Endodermal cell (in vitro differentiated cells): Measurements from ENCODE around the gene USHBP1. TPM values are rescaled to one million over a fixed set of nuclear protein-coding genes. Genes with fewer than 3 reads are reported as not detected.

Source experiments
- DNase-seq: peaks from one replicate; pipeline ENCODE4 v3.0.0-alpha.2; 2017
- H3K27ac ChIP-seq: 2 replicates; pipeline ENCODE4 v1.5.1; 2013; ENCODE audit warnings: mild to moderate bottlenecking, low read depth, low read length, moderate library complexity
- H3K27me3 ChIP-seq: 2 replicates; pipeline ENCODE4 v1.6.1; 2013; ENCODE audit warnings: mild to moderate bottlenecking, low read length, moderate library complexity; ENCODE audit not compliant: insufficient read depth, control insufficient read depth, poor library complexity, severe bottlenecking
- H3K36me3 ChIP-seq: 2 replicates; pipeline ENCODE4 v1.7.0; 2013; ENCODE audit warnings: mild to moderate bottlenecking, low read length, moderate library complexity; ENCODE audit not compliant: control insufficient read depth, insufficient read depth
- H3K4me1 ChIP-seq: one replicate; pipeline ENCODE4 v1.7.0; 2013; ENCODE audit warnings: low read length; ENCODE audit not compliant: control insufficient read depth, insufficient read depth
- H3K4me3 ChIP-seq: 2 replicates; pipeline ENCODE4 v1.5.1; 2013; ENCODE audit warnings: mild to moderate bottlenecking, low read length, moderate library complexity
- H3K9ac ChIP-seq: 2 replicates; pipeline ENCODE4 v1.6.1; 2013; ENCODE audit warnings: mild to moderate bottlenecking, low read length, moderate library complexity; ENCODE audit not compliant: poor library complexity, severe bottlenecking; ENCODE audit errors: extremely low read depth
- H3K9me3 ChIP-seq: 2 replicates; pipeline ENCODE4 v1.6.1; 2013; ENCODE audit warnings: mild to moderate bottlenecking, low read length, moderate library complexity; ENCODE audit not compliant: control insufficient read depth
- H3K27ac Mint-ChIP-seq: 2 replicates; pipeline ENCODE4 v1.8.0; 2020; ENCODE audit warnings: mixed read lengths
- H3K27me3 Mint-ChIP-seq: 2 replicates; pipeline ENCODE4 v1.8.0; 2021; ENCODE audit warnings: mild to moderate bottlenecking, mixed read lengths; ENCODE audit not compliant: insufficient read depth
- H3K36me3 Mint-ChIP-seq: 2 replicates; pipeline ENCODE4 v1.8.0; 2020; ENCODE audit warnings: low read depth, mixed read lengths
- H3K4me1 Mint-ChIP-seq: 2 replicates; pipeline ENCODE4 v1.8.0; 2020; ENCODE audit warnings: mixed read lengths
- H3K4me3 Mint-ChIP-seq: 2 replicates; pipeline ENCODE4 v1.8.0; 2020; ENCODE audit warnings: mild to moderate bottlenecking, moderate library complexity, mixed read lengths
- H3K9me3 Mint-ChIP-seq: 2 replicates; pipeline ENCODE4 v1.8.0; 2020; ENCODE audit warnings: mild to moderate bottlenecking, mixed read lengths
- WGBS, 2 experiments: methylation state at CpG; one replicate each; pipeline versions ENCODE4 v1.1.5 to v1.1.7; 2013; ENCODE audit warnings: missing lambda C conversion rate in 2 of 2, mixed read lengths in 1 of 2; ENCODE audit not compliant: insufficient coverage in 1 of 2, insufficient read length in 1 of 2; 5-methylcytosine and 5-hydroxymethylcytosine counted together
- total RNA-seq, 2 donors: library from RNA; stranded (reverse); fragmentation: NEBNext Ultra II Directional in 1 of 2; extraction: Animal tissue kit (Norgen Biotek cat#: 25700) in 1 of 2; gene quantifications; 2 replicates in 1 of 2; 3 replicates in 1 of 2; pipeline ENCODE4 v1.2.1, GENCODE V29; 2021
- TF ChIP-seq, protein P1 (sequence below): fragments of 200-600 bp; sonication (generic); conservative IDR thresholded peaks from 2 replicates; pipeline ENCODE4 v1.5.0; 2021; ENCODE audit warnings: antibody characterized with exemption, mild to moderate bottlenecking

USHBP1 gene
- total RNA-seq, 2 donors from 2014 or later = 3.8 to 6.2 TPM

DNA sequence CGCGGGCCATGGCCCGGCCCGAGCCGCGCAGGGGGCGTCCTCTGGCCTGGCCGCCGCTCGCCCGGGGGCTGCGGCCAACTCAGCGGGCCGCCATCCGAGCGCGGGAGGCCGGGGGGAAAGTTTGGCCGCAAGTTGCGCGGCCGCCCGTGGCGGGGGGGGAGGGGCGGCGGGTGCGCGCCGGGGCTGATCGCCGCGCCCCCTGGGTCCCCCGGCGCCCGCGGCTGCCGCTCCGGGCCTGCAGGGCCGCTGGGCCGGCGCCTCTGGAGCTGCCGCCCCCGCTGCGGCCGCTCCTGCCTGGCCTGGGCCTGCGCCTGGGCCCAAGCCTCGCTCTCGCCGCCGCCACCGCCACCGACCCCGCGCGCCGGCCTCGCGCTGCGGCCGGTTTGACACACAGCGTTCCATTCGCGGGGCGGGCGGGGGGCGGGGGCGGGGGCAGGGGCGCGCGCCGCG, 19.0 kb downstream of the USHBP1 start, which contains the start of gene NR2F6:
NR2F6 (minus strand) TSS at position 385 of the 450 bp plus-strand sequence. CDS start 699 bp downstream, outside the sequence.
- Histone ChIP-seq H3K4me1 (peaks cover 18% of the 10 kb centered on the region), H3K36me3 (peaks cover 9% of the 10 kb centered on the region), H3K4me3 (peak within 1 kb of the TSS; percentile 95), H3K9me3 (no peaks in the 10 kb centered on the region), H3K9ac (peak within 1 kb of the TSS; percentile 83), H3K27ac (peak within 1 kb of the TSS; percentile 95), H3K27me3 (no peaks in the 10 kb centered on the region)
- TF ChIP-seq, protein P1, sequence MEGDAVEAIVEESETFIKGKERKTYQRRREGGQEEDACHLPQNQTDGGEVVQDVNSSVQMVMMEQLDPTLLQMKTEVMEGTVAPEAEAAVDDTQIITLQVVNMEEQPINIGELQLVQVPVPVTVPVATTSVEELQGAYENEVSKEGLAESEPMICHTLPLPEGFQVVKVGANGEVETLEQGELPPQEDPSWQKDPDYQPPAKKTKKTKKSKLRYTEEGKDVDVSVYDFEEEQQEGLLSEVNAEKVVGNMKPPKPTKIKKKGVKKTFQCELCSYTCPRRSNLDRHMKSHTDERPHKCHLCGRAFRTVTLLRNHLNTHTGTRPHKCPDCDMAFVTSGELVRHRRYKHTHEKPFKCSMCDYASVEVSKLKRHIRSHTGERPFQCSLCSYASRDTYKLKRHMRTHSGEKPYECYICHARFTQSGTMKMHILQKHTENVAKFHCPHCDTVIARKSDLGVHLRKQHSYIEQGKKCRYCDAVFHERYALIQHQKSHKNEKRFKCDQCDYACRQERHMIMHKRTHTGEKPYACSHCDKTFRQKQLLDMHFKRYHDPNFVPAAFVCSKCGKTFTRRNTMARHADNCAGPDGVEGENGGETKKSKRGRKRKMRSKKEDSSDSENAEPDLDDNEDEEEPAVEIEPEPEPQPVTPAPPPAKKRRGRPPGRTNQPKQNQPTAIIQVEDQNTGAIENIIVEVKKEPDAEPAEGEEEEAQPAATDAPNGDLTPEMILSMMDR = no peak
- peak within 1 kb of the TSS; percentile 95 for H3K4me3 Mint-ChIP-seq
- peak within 1 kb of the TSS; percentile 99 for H3K27ac Mint-ChIP-seq
- H3K36me3 Mint-ChIP-seq = peaks cover 10% of the 10 kb centered on the region
- peaks cover 38% of the 10 kb centered on the region for H3K4me1 Mint-ChIP-seq
- no peaks in the 10 kb centered on the region for H3K9me3 Mint-ChIP-seq
- no peaks in the 10 kb centered on the region for H3K27me3 Mint-ChIP-seq
- WGBS, 2 experiments = 0% methylated on average over 5 to 65 of the region's 72 CpGs
- DNase-seq = no peak

DNA sequence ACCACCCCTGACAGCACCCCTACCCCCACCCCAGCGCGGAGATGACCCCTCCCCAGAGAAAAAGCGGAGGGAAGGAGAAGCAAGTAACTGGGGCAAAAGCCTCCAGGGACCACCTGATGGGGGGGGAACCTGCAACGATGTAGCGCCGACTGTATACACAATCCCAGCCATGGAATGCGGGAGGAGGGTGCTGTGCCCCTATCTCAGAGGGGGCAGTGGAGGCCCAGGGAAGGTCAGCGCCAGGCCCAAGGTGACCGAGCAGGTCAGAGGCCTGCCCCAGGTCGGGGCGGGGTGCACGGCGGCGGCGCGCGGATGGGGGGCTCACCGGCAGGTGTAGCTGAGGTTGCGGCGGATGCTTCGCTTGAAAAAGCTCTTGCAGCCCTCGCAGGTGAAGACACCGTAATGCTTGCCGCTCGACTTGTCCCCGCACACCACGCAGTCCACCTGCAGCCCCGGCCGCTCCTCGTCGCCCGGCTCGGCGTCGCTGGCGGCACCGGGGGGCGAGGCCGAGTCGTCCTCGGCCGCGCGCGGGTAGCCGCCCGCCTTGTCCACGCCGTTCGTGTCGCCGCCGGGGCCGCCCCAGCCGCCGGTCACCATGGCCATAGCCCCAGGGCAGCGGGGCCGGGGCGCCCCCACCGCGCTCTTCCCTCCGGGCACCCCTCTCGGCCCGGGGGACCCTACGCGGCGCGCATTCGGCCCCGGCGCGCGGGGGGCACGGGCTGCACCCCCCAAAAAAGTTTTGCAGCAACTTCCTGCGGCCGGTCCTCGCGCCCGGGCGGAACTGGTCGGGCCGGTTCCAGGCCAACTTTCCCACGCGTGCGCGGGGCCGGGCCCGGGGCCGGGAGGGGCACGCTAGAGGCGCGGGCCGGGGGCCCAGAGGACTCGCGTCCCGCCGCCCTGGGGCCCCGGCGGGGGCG, 19.7 kb downstream of the USHBP1 start:
- Mint-ChIP-seq H3K4me3 (peak overlapping the region; percentile 95), H3K27ac (peak overlapping the region; percentile 95), H3K4me1 (peaks cover 39% of the 10 kb centered on the region), H3K9me3 (no peaks in the 10 kb centered on the region), H3K27me3 (no peaks in the 10 kb centered on the region), H3K36me3 (peaks cover 9% of the 10 kb centered on the region)
- TF ChIP-seq, protein P1 = no peak
- H3K36me3 ChIP-seq = peaks cover 16% of the 10 kb centered on the region
- H3K9ac ChIP-seq = peak overlapping the region; percentile 83
- WGBS, 2 experiments = 0% methylated on average over 35 to 100 of the region's 100 CpGs
- peaks cover 18% of the 10 kb centered on the region for H3K4me1 ChIP-seq
- peak overlapping the region; percentile 95 for H3K4me3 ChIP-seq
- H3K27me3 ChIP-seq = no peaks in the 10 kb centered on the region
- no peaks in the 10 kb centered on the region for H3K9me3 ChIP-seq
- H3K27ac ChIP-seq = peak overlapping the region; percentile 49
- peak; percentile 71 for DNase-seq

DNA sequence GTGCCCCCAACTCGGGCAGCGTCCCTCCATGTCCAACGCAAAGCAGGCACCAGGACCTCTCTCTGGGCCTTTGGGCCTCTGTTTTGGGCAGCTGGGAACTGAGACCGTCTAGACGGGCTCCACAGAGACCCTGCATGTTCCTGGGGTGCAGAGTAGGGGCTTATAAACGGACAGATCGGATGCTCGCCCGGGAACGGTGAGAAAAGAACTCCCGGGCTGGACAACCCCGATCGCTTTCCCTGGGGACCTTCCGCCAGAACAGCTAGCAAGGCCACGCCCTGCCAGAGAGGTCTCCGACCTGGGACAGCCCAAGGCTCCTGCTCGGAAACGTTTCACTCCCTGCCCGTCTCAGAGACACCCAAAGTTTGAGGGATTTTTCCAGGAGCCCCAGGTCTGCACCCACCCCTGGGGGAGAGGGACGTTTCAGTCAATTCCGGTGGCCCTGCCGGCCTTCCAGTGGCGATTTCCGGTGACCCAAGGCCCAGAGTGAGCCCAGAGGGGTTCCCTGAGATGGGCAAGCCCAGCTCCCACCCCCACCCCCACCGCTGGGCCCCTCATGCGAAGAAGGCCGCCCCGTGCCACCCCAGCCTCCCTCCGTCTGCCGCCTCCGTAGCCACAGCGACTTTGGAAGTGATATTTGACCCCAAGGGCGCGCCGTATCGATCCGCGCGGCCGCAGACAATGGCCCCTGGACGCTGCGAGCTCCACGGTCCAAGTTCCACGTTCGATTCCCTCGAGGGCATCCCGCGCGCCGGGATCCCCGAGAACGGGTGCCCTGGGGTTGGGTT, 20.5 kb downstream of the USHBP1 start:
- H3K36me3 Mint-ChIP-seq = peaks cover 9% of the 10 kb centered on the region
- H3K4me1 ChIP-seq = peaks cover 18% of the 10 kb centered on the region
- H3K9me3 ChIP-seq = no peaks in the 10 kb centered on the region
- H3K27ac Mint-ChIP-seq = peak overlapping the region; percentile 95
- TF ChIP-seq, protein P1 = no peak
- peak overlapping the region; percentile 95 for H3K4me3 ChIP-seq
- H3K27me3 ChIP-seq = no peaks in the 10 kb centered on the region
- peak overlapping the region; percentile 83 for H3K9ac ChIP-seq
- no peaks in the 10 kb centered on the region for H3K9me3 Mint-ChIP-seq
- peaks cover 39% of the 10 kb centered on the region for H3K4me1 Mint-ChIP-seq
- no peaks in the 10 kb centered on the region for H3K27me3 Mint-ChIP-seq
- H3K27ac ChIP-seq = peak overlapping the region; percentile 60
- H3K4me3 Mint-ChIP-seq = peak overlapping the region; percentile 95
- DNase-seq = peak; percentile 85
- H3K36me3 ChIP-seq = peaks cover 18% of the 10 kb centered on the region
- WGBS, 2 experiments = 1 to 2% methylated on average over 26 to 51 of the region's 52 CpGs
